ENCODE measurements around the gene QSOX1.
"Not testable (repeated sequence)": the region's sequence is repeated elsewhere in the genome, so short reads cannot be mapped to it uniquely, and the experiment has no call there.

QSOX1 gene

GRCh38 chr1:180188684-180189175, 34.1 kb downstream of the QSOX1 start:
- DNase-seq (ENCODE audit: low spot score) = no peak

GRCh38 chr1:180190091-180190490, 35.4 kb downstream of the QSOX1 start:
- no peak for DNase-seq (ENCODE audit: low spot score)

- DNase-seq (ENCODE audit: low spot score) = no peak
These were observed 37.5 kb downstream of the QSOX1 start for GRCh38 chr1:180192172-180192571.

- DNase-seq (ENCODE audit: low spot score) = no peak
These were observed 38.7 kb downstream of the QSOX1 start for GRCh38 chr1:180193141-180194047.

GRCh38 chr1:180194048-180194425, 39.4 kb downstream of the QSOX1 start:
- DNase-seq (ENCODE audit: low spot score) = no peak

GRCh38 chr1:180194546-180195207, 40.0 kb downstream of the QSOX1 start:
- no peak for DNase-seq (ENCODE audit: low spot score)

GRCh38 chr1:180195401-180195800, 40.7 kb downstream of the QSOX1 start:
- DNase-seq (ENCODE audit: low spot score) = no peak

GRCh38 chr1:180195916-180196315, 41.2 kb downstream of the QSOX1 start:
- DNase-seq (ENCODE audit: low spot score) = no peak

- no peak for DNase-seq (ENCODE audit: low spot score)
These were observed 41.9 kb downstream of the QSOX1 start for GRCh38 chr1:180196436-180197003.

- no peak for DNase-seq (ENCODE audit: low spot score)
These were observed 42.6 kb downstream of the QSOX1 start for GRCh38 chr1:180197231-180197630.

- DNase-seq (ENCODE audit: low spot score) = no peak
These were observed 43.5 kb downstream of the QSOX1 start for GRCh38 chr1:180198196-180198595.

- no peak for DNase-seq (ENCODE audit: low spot score)
These were observed 43.9 kb downstream of the QSOX1 start for GRCh38 chr1:180198611-180199010.

- no peak for DNase-seq (ENCODE audit: low spot score)
These were observed 44.3 kb downstream of the QSOX1 start for GRCh38 chr1:180199018-180199417.

- DNase-seq (ENCODE audit: low spot score) = no peak
These were observed 47.0 kb downstream of the QSOX1 start for GRCh38 chr1:180201451-180202200.

- DNase-seq (ENCODE audit: low spot score) = not testable (repeated sequence)
These were observed 47.9 kb downstream of the QSOX1 start for GRCh38 chr1:180202588-180202987.

GRCh38 chr1:180204231-180204630, 49.6 kb downstream of the QSOX1 start:
- DNase-seq (ENCODE audit: low spot score) = no peak

- no peak for DNase-seq (ENCODE audit: low spot score)
These were observed 51.9 kb downstream of the QSOX1 start for GRCh38 chr1:180206581-180206980.

GRCh38 chr1:180208264-180208663, 53.6 kb downstream of the QSOX1 start:
- no peak for DNase-seq (ENCODE audit: low spot score)

GRCh38 chr1:180210008-180210620, 55.4 kb downstream of the QSOX1 start:
- no peak for DNase-seq (ENCODE audit: low spot score)

- no peak for DNase-seq (ENCODE audit: low spot score)
These were observed 56.6 kb downstream of the QSOX1 start for GRCh38 chr1:180211156-180211859.

- DNase-seq (ENCODE audit: low spot score) = no peak
These were observed 57.2 kb downstream of the QSOX1 start for GRCh38 chr1:180211860-180212229.
